Measurements from ENCODE around the gene DIP2B.

GRCh38 chr12:50647479-50647878 is 142.7 kb downstream of the DIP2B start:
- TF ChIP-seq POLR2AphosphoS5 (IDR thresholded peaks at IDR 0.05; ENCODE audit: low read depth, low read length) (no peak), REST (IDR thresholded peaks at IDR 0.05; ENCODE audit: low read depth, low read length) (no peak), CTCF (IDR thresholded peaks at IDR 0.05) (no peak), GABPA (IDR thresholded peaks at IDR 0.05; ENCODE audit: low read depth) (no peak), NFIC (IDR thresholded peaks at IDR 0.05; ENCODE audit: borderline replicate concordance) (no peak), ZBTB33 (IDR thresholded peaks at IDR 0.05; ENCODE audit: borderline replicate concordance, low read depth) (no peak), EP300 (IDR thresholded peaks at IDR 0.05; ENCODE audit: borderline replicate concordance in 1 of 2, low read depth in 1 of 2, low read length in 1 of 2) (no peak), RAD21 (IDR thresholded peaks at IDR 0.05; ENCODE audit: low read length) (no peak)
